ENCODE measurements around the gene BRK1.
"Not testable (repeated sequence)": the region's sequence is repeated elsewhere in the genome, so short reads cannot be mapped to it uniquely, and the experiment has no call there.

The BRK1 gene

GRCh38 chr3:10115326-10116137 lies at the start of gene BRK1:
TSS of gene BRK1 (plus strand) at chr3:10115675. CDS start at chr3:10115702, 27 bp downstream.
- peak; percentile 90 for DNase-seq

GRCh38 chr3:10070077-10070476 lies 45.4 kb upstream of the BRK1 start:
- not testable (repeated sequence) for DNase-seq

- DNase-seq: no peak
These were observed 40.8 kb upstream of the BRK1 start for GRCh38 chr3:10074666-10075065.

GRCh38 chr3:10081871-10082270 lies 33.6 kb upstream of the BRK1 start:
- DNase-seq: no peak

DNA sequence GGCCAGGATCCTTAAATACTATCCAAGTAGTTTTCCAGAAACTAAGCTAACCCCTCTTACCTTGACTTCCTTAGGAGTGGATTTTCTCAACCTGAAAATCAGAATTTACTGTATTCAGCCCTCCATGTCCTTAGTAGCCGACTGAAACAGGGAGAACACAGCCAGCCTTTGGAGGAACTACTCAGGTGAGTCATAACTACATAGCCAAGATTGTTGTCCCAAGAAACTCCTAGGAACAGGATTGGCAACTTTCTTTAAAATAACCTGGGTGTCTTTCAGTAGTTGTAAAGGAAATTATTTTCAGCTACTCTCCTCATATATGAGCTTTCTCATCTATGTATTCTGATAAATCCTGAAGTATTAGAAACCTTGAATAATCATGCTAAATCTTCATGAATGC lies 29.7 kb upstream of the BRK1 start:
- no peak for DNase-seq

- DNase-seq: no peak
These were observed 27.2 kb upstream of the BRK1 start for GRCh38 chr3:10088256-10088655.

GRCh38 chr3:10090179-10090578 lies 25.3 kb upstream of the BRK1 start:
- DNase-seq: no peak

- not testable (repeated sequence) for DNase-seq
These were observed 24.7 kb upstream of the BRK1 start for GRCh38 chr3:10090774-10091173.

- not testable (repeated sequence) for DNase-seq
These were observed 24.1 kb upstream of the BRK1 start for GRCh38 chr3:10091387-10091786.

DNA sequence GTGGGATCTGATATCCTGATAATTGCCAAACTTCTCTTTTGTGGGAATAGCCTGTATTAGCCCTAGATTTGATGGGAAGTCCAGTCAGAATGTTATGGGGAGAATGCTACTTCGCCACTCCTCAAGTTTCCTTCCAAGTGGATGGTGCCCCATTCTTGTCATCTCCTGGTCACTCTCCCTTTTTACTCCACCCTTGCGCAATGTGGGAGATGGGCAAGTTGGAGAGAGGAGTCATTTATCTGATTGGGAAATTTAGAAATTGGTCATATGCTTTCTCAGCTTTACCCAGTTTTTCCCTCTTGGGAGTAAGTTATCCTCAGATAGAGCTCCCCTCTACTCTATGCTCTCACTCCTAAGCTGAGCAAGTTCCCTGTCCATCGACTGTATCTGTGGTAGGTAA lies 21.8 kb upstream of the BRK1 start:
- DNase-seq: no peak

DNA sequence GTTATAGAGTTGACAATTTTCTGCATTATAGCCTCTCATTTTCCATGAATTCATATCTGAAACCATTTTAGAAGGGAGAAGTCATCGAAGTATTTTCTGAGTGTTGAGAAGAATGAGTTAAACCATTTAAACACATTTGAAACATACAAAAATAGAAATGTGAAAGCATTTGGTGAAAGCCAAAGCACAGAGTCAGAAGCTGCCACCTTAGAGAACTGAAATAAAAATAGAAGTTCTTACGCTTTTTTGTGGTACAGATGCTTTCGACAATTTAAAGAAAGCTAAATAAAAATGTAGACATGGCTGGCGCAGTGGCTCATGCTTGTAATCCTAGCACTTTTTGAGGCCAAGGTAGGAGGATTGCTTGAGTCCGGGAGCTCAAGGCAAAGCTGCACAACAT lies 16.4 kb upstream of the BRK1 start:
- no peak for DNase-seq

DNA sequence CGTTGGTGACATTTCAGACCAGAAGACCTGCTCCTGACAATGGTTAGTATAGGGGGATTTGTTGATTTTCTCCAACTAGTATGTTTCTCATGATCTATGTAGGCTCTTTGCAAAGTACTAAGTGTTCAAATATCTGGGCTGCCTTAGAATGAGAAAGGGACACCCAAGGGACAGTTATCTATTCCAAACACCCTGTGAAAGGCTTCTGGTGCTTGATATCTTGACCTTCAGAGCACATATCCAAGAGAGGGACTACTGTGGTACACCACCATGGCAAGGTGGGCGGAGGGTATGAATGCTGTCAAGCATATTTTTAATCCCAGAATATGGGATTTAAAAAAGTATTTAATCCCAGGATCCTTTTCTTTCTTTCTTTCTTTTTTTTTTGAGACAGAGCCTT lies 8.6 kb upstream of the BRK1 start:
- DNase-seq: no peak

DNA sequence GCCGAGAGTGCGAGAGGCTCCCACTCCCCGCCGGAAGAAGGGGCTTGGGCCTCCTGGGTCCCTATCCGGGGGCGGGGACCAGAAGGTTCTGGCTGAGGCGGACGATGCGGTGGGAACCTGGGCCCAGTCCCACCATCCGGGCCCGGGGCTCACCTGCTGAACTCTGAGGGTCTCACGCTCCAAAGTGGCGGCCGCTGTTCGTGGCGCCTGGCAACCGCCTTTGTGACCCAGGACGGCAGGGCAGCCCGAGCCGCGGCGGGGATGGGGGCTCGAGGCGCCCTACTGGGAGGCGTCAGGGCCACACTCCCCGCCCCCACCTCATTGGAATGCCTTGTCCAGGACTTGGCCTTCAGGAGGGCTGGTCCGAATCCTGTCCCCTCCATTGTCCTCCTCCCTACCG lies 7.4 kb upstream of the BRK1 start, which contains the start of gene FANCD2OS:
Gene FANCD2OS (minus strand): TSS at position 165 of the 400 bp plus-strand sequence. CDS start 3,481 bp downstream, outside the sequence.
- DNase-seq: no peak

DNA sequence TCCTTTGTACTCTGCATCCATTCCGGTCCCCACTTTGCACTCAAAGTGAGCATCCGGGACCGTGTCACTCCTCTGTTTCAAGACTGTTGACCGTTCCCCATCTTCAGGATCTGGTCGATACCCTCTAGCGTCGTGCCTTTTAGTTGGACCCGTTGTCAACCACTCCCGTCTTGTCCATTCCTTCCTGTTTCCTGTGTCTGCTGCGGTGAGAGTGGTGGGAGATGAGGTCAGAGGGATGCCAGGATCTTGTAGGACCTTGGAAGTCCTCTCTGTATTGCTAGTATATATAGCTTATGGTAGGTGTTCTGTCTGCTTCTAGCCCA lies 624 bp downstream of the BRK1 start:
- peak; percentile 36 for DNase-seq

DNA sequence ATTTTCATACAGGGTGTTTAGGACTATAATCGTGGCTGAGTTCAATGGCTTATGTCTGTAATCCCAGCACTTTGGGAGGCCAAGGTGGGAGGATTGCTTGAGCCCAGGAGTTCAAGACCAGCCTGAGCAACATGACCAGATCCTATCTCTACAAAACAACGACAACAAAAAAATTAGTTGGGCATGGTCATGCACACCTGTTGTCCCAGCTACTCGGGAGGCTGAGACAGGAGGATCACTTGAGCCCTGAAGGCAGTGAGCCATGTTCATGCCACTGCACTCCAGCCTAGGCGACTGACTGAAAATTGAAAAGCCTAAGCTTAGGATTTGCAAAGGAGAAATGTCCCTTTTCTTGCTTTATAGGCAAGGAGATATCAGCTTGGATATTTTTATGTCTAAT lies 1.5 kb downstream of the BRK1 start:
- no peak for DNase-seq

DNA sequence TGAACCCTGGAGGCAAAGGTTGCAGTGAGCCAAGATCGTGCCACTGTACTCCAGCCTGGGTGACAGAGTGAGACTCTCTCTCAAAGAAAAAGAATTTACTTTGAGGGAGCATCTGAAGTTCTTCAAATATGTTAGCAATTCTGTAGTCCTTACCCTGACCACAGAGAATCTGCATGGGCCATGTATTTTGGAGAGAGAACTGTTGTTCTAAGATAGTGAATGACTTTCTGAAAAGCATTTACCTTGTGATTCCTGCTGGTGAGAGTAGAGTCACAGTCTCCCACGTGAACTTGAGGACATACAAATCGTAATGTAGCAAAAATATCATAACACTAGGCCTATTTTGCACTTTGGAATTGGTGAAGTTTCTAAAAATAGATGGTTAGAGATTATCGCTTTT lies 3.9 kb downstream of the BRK1 start:
- no peak for DNase-seq

DNA sequence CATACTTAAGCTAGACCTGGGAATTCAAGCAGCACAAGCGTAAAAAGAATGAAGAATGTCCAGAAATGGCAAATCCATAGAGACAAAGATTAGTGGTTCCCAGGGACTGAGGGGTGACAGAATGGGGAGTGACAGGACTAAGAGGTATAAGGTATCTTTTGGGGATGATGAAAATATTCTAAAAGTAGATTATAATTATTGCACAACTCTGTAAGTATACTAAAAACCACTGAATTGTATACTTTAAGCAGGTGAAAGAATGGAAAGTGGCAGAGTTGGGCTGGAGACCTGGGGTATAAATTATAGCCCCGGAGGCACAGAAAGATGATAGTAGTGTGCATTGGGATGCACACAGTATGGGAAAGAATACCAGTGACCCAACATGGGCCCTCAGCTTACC lies 5.6 kb downstream of the BRK1 start:
- no peak for DNase-seq

DNA sequence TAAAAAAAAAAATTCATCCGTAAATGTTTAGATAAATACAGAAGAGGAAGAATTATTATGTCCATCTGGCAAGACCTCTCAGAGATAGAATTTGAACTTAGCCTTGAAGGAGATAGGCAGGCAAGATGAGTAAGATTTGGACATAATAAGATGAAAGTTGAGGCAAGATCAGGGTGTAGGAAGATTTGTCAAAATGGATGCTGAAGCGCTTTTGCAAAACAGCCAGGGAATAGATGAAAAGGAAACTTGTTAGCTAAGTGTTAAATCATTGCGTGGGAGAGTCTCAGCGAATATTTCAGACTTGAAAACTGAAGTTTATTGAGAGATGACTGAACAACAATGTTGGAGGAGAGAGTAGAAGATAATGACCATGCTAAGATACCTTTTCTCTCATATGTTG lies 7.2 kb downstream of the BRK1 start:
- DNase-seq: no peak

- DNase-seq: not testable (repeated sequence)
These were observed 20.4 kb downstream of the BRK1 start for GRCh38 chr3:10135872-10136271.

DNA sequence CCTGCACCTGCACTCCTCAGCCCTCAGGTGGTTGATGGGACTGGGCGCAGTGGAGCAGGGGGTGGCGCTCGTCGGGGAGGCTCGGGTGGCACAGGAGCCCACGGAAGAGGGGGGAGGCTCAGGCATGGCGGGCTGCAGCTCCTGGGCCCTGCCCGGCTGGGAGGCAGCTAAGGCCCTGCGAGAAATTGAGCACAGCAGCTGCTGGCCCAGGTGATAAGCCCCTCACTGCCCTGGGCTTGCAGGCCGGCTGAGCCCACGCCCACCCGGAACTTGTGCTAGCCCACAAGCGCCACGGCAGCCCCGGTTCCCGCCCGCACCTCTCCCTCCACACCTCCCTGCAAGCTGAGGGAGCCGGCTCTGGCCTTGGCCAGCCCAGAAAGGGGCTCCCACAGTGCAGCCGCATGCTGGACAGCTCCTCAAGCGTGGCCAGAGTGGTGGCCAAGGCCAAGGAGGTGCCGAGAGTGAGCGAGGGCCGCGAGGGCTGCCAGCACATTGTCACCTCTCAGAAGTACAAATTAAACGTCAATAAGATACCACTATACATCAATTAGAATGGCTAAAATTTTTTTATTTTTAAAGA lies 21.0 kb downstream of the BRK1 start:
- DNase-seq: no peak

- DNase-seq: no peak
These were observed 21.7 kb downstream of the BRK1 start for GRCh38 chr3:10137178-10137577.

GRCh38 chr3:10140996-10141546 lies 25.6 kb downstream of the BRK1 start:
- peak; percentile 50 for DNase-seq

DNA sequence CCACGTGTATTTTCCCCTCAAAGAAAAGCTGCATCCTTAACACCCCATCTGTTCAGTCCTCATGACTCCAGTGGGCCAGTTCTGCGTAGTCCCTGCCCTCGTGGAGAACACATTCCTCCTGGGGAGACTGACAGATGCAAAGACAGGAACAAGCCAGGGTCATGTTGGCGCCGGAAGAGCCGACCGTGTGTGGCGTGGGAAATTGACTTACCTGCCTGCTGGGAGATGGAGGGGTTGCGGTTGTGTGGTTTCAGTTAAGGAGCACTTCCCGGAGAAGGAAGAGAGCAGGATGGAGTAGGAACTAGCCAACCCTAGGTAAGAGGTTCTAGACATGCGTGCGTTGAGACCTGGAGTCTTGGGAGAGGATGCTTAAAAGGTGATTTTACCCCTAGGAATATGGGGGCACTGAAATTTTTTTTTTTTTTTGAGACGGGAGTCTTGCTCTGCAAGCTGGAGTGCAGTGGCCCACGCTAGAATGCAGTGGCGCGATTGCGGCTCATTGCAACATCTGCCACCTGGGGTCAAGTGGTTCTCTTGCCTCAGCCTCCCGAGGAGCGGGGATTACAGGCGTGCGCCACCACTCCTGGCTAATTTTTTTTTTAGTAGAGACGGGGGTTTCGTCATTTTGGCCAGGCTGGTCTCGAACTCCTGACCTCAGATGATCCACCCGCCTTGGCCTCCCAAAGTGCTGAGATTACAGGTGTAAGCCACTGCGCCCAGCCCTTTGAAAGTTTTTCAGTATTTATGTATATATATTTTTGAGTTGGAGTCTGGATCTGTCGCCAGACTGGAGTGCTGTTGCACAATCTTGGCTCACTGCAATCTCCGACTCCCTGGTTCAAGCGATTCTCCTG lies 27.5 kb downstream of the BRK1 start:
- DNase-seq: peak; percentile 18

Data from DMS53 (cell line).